PC-3 (cell line): ENCODE data around the gene ARHGAP4.

Source experiments
- CTCF ChIP-seq: fragments of 300-600 bp; sonication (generic); conservative IDR thresholded peaks from 2 replicates; pipeline ENCODE4 v1.5.1; 2017; ENCODE audit warnings: antibody characterized with exemption, low read depth, mild to moderate bottlenecking, low read length
- EZH2 ChIP-seq: fragments of 300-600 bp; sonication (generic); IDR thresholded peaks from one replicate; pipeline ENCODE4 v1.6.1; 2017; ENCODE audit warnings: antibody characterized with exemption, mild to moderate bottlenecking, low read length; ENCODE audit not compliant: unreplicated experiment
- EZH2phosphoT487 ChIP-seq: fragments of 300-600 bp; sonication (generic); IDR thresholded peaks from 2 replicates; pipeline ENCODE4 v1.6.1; 2018; ENCODE audit warnings: mild to moderate bottlenecking, antibody characterized with exemption, low read length, borderline replicate concordance

GRCh38 chrX:153881281-153881680 is 44.8 kb downstream of the ARHGAP4 start:
- TF ChIP-seq CTCF (no peak), EZH2 (no peak), EZH2phosphoT487 (no peak)
